Stimulated activated CD8-positive, alpha-beta memory T cell treated with anti-CD3 and anti-CD28 coated beads, Interleukin-7, amount 100 ng/mL, for 24 hours (primary cell): ENCODE measurements around the gene LRRK1.
"Not testable (repeated sequence)": the region's sequence is repeated elsewhere in the genome, so short reads cannot be mapped to it uniquely, and the experiment has no call there.

Experiments used
- DNase-seq: peaks from one replicate; pipeline ENCODE4 v3.0.0-alpha.2; 2020; ENCODE audit warnings: low read depth

The LRRK1 gene

DNA sequence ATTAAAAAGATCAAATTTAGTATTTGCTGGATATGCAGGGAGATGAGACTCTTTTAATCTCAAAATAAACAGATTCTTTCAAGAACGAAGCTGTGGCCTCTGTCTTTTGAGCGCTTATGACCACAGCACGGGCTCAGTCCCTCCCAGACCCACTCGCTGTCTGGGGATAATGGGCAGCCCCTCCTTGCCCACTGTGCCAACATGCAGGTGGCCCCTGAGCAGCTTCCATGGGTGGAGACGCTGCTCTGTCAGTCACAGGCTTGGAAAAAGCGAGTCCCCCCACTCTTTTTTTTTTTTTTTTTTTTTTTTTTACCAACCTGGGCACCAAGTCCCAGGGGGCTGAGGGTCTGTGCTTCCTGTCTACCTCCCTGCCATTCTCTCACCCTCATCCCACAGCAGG, 150.9 kb downstream of the LRRK1 start:
- DNase-seq = no peak

DNA sequence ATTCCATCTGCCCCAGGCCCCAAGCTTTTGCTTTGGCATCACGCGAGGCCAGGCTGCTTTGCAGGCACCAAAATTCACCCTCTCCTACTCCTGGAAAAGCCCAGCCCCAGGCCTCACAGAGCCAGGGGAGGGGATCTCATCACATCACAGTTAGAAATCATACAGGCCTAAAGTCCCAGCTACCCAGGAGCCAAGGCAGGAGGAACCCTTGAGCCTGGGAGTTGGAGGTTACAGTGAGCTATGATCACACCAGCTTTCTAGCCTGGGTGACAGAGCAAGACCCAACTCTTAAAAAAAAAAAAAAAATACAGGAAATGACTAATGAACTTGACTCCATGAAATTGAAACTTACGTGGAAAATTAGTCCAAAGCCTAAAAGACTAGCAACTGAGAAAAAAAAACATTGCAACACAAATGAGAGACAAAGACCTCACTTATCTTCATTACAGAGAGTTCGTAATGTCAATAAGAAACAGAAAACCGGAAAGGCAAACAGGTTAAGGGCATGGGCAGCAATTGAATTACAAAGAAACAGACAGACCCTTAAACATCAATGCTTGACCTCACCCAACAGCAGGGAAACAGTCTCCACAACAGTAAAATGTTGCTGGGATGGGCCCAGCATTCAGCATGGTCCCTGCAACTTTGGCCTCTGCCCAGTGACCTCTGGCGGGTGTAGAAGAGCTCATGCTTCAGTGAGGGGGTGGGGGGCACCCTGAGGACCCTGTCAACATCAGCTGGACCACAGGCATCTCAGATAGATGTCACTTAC, 151.5 kb downstream of the LRRK1 start:
- no peak for DNase-seq

DNA sequence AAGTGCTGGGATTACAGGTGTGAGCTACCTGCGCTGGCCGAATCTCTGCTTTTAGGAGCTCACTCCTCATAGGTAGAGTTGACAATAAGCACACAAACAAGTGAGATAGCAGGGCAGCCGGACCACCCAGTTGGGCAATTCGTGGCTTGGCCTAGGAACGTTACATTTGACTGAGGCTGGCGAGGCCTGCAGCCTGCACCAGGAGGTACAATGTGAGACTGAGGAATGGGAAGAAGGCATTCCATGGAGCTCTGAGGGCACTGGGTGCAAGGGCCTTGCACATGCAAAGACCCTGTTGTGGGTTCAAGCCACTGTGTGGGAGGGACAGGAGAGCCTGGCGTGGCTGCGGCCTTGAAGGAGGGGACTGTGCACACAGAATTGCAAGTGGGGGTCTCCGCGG, 152.5 kb downstream of the LRRK1 start:
- DNase-seq = no peak

DNA sequence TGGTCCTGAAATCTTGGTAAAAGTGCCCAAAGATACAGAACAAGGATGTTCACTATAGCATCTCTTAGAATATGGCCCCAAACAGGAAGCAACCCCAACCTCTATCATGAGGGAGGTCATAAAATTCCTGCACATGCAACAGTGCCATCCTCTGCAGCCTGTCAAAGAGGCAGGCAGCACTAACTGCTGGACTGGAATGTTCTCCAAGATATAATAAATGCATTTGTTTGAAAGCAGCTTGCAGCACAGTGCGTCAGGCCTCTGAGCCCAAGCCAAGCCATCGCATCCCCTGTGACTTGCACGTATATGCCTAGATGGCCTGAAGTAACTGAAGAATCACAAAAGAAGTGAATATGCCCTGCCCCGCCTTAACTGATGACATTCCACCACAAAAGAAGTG, 153.1 kb downstream of the LRRK1 start:
- not testable (repeated sequence) for DNase-seq

DNA sequence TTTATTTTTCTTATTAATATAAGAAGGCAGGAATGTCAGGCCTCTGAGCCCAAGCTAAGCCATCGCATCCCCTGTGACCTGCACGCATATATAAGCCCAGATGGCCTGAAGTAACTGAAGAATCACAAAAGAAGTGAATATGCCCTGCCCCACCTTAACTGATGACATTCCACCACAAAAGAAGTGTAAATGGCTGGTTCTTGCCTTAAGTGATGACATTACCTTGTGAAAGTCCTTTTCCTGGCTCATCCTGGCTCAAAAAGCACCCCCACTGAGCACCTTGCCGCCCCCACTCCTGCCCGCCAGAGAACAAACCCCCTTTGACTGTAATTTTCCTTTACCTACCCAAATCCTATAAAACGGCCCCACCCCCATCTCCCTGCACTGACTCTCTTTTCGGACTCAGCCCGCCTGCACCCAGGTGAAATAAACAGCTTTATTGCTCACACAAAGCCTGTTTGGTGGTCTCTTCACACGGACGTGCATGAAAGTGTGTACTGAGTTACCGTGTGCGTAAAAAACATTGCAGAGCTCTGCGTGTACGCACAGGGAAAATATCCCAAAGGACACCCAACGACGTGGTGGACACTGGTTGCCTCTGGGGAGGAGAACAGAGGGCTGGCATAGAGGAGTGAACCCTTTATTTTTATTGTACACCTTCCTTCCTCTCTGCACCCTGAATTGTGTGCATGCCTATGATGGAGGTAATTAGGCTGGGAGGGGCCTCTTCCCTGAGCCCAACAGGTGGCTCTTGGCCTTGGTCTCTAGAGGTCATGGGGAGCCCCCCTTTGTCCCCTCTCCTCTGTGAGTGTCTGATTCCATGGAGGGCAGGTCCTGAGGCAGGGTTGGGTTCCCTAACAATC, 158.9 kb downstream of the LRRK1 start:
- not testable (repeated sequence) for DNase-seq

DNA sequence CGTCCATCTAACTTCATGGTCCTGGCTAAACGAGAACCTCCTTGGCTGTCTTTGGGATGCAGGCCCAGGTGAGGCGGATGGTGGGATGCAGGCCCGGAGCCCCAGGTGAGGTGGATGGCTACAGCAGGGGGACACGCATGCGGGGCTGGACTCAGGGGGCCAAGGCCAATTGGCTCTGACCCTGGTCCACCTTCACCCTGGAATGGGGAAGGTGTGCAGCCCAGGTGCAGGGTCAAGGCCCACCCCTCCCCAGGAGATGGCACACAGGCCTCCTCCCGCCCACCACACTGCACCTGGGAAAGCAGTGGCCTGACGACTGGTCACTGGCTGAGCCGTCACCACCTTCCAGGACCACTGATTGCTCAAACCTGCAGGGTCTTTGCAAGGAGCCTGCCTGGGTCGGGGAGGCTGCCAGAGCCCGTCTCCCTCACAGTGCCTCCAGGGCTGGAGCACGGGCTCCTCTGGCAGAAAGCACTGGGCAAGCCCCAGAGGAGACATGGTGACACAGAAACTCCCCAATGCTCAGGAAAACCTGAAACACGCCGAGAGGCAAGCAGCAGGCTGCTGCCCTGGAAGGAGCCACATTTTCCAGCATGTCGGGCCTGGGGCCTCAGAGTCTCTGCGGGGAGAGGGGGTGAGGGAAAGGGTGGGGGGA, 159.6 kb downstream of the LRRK1 start:
- no peak for DNase-seq

DNA sequence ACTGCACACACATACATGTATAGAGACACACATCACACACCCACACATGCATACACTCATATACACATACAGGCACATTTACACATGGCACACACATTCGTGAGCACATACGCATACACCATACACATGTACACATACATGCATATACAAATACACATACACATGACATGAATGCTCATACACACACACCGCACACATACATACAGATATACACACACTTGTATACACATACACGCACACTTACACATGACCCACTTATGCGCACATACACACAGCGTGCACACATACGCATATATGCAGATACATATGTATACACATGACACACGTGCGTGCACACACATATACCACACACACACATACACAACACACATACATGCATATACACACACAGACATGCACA, 162.7 kb downstream of the LRRK1 start:
- DNase-seq = no peak

DNA sequence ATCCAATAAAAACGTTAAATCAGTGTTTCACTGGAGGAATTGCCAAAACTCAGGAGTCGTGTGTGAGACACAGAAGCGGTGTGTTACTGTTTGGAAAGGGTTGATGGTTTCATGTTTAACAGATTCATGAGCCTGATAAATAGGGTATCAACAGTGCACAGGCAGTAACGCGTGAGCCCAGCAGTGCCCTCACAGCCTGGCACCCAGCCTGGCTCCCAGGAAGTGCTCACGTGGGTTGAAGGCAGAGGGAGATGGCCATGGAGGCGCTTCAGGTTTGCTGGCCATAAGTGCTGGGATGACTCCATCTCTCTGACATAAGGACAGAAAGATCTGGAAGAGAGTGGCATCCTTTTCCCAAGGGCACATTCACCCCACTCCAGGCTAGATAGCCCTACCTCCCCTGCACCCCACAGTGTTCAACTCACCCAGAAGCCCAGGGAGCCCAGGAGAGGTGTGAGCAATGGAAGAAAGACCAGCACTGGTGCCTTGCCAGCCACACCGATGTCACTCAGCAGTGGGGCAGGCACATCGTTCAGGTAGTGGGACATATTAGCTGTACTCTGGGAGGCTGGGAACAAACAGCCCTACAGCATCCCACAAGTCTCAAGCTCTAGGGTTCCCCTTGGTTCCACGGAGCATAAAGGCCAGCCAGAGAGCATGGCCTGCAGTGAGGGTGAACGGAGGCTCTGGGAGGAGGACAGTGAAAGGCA, 164.3 kb downstream of the LRRK1 start:
- DNase-seq = no peak

DNA sequence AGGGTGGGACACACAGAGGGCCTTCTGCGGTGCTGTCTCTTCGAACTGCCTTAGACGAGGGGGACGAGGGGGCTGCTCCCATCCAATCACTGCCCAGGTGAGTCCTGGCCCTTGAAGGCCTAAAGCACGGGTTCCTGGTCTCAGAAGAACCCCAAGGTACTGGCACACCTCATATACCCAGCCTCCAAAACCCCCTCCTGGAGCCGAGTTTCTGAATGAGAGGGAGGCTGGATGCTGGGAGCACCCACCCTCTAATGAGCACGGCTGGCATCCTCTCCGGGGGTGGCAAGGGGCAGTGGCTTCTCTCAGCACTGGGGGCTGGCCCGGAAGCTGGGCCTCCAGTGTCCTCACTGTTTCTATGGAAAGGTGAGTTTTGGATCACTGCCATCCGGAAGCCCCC, 165.6 kb downstream of the LRRK1 start:
- DNase-seq = no peak

DNA sequence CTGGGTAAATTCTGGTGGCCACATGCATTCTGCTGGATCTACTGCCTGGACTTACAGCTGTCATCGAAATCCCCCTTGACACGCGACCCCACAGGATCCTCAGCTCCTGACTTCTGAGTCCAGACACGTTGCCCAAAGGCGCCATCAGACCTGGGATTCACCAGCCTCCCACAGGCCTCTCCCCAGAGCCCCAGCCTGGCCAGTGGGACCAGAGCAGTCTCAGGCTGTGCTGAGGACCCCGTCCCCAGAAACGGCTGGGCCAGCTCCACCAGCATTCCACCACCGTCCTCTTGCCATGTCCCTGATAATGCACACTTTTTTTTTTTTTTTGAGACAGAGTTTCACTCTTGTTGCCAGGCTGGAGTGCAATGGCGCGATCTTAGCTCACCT, 166.1 kb downstream of the LRRK1 start:
- no peak for DNase-seq

DNA sequence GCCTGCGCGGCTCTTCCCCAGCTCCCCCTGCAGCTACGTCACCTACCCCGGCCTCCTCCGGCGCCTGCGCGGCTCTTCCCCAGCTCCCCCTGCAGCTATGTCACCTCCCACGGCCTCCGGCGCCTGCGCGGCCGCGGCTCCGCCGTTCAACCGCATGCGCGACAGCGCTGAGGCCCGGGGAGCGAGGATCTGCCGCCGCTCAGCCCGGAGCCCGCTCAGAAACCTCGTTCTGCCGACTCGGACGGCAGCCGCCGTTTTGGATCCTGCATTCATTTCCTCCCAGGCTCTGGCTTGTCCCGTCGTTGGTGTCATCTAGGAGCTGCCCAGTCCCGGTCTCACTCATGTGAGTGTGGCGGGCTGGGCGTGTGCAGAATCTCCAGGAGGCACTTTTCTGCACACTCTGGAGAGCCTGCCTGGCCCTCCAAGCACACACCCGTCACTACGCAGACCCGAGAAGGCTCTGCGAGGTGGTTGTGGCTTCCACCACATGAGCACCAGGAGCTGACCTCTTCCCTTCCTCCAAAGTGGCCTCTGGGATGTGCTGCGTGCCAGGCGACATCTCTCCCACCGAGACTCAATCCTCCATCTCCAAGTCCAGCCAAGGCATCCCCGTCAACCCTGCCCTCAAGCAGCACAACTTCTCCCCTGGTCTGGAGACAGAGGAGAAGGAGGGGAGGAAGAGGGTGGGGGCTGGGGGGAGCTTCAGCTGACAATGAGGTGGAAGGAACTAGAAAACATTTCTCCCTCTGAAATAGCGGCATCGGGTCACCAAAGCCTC, 167.4 kb downstream of the LRRK1 start:
- no peak for DNase-seq

DNA sequence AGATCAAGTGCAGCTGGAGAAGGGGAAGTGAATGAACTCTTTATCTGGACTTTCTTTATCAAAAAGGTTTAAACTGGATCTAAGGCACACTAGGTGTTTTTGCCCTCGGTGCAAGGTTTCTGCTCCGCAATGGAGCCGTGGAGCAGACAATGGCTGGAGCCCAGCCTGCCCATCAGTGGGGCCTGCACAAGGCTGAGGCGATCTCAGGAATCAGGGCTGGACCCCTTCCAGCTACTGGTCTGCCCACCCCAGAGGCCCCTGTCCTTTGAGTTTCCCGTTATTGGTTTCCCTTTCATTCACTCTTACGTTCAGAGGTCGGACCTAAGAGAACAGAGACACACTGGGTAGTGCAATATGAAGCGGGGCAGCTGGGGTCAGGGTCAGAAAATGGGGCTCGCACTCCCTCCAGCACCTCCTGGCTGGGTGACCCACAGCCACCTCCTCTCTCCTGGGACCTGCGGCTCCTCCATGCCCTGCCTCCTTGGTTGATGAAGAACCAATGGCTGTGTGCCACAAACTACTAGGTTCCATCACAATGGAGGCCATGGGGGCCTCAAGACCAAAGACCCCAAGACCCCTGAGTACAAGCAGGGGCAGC, 168.1 kb downstream of the LRRK1 start:
- no peak for DNase-seq

DNA sequence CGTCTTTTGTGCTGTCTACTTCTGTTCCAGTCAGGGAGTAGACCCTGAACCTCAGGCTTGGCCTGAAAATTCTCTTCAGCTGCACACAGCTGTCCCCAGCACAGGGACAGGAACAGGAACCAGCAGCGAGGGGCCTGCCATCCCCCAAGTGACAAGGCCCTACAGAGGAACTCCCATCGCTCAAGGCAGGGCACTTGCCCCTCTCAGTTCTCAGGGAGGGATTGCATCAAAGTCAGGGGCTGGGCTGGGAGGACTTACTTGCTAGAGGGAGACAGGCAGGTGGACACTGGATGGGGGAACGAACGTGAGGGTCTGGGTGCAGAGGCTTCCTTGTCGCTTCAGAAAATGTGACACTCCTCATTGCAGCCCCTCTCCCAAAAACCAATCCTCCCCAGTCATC, 169.1 kb downstream of the LRRK1 start:
- no peak for DNase-seq

DNA sequence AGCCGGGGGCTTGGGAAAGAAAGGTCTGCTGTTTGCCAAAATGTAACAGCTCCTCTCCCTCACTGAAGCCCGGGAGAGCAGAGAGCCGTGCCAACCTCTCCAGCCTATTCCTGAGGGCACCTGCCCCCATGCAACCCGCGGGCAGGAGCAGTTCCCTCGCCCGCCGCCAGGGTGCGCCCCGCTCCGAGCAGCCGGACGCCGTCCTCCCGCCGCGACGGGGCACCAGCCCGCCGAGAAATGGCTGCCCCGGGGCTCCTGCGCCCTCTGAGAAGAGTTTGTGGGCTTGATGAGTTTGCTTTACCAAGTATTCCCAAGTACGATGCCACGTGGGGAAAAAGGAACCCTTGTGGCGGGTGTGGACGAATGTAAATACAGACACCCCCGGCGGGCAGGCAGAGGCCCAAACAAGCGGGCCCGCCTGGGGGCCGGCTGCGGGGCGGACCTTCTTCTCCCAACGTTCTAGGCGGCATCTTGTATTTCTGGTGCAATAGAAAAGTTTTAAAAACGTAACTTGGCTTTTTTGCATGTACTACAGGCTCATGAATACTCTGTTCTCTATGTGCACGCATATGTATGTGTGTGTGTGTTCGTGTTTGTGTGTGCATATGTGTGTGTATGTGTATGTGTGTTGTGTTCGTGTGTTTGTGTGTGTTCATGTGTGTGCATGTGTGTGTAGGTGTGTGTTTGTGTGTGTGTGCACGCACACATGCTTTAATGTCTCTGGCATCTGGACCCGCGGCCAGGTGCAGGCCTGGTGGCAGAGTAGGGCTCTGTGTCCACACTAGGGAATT, 169.8 kb downstream of the LRRK1 start:
- DNase-seq = peak; percentile 66

DNA sequence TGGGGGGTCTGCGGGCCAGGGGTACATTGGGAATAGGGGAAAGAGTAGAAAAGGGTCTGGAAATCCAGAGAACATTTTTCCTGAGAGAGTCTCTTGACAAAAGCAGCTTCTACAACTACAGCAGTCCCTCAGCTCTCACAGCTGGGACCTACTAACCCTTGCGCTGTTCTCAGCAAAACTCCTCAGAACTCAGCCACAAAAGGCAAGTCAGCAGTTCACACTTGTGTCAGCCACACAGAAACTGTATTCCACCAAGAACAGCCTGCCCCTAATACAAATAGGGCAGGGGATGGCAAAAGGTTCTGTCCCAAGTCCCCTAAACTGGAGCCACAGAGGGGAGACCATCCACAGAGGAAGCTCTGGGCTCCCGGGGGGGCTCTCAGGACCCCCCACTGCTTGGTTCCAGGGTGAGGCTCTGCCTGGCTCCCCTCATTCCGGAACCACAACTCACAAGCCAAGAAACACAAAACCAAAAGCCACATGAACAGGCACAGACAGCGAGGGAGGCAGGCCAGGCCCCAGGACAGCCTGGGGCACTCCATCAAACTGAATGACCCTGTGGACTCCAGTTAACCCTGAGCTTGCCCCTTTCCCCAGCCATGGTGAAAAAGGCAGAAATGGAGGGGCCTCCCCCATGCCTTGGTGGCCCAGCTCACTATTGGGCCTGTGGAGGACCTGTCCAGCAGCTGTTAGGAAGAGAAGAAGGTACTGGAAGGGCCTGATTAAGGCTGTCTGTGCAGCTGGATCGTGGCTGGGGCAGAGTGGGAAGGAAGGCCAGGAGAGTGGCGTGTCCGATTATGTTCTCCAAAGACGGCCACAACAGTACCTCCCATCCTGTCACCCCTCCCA, 170.6 kb downstream of the LRRK1 start:
- no peak for DNase-seq

DNA sequence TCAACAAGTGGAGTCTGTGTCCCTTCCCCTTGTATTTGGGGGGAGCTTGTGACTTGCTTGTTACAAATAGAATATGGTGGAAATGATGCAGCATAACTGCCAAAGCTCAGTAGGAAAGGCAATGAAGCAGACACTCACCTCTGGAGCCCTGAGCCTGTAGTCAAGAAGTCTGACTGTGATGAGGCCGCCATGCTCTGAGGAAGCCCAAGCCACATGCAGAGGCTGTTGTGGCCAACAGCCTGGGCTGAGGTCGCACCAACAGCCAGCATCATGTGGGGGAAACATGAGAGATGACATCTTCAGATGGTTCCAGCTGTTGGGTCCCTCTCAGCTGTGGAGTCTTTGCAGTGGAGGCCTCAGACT, 171.3 kb downstream of the LRRK1 start:
- no peak for DNase-seq

DNA sequence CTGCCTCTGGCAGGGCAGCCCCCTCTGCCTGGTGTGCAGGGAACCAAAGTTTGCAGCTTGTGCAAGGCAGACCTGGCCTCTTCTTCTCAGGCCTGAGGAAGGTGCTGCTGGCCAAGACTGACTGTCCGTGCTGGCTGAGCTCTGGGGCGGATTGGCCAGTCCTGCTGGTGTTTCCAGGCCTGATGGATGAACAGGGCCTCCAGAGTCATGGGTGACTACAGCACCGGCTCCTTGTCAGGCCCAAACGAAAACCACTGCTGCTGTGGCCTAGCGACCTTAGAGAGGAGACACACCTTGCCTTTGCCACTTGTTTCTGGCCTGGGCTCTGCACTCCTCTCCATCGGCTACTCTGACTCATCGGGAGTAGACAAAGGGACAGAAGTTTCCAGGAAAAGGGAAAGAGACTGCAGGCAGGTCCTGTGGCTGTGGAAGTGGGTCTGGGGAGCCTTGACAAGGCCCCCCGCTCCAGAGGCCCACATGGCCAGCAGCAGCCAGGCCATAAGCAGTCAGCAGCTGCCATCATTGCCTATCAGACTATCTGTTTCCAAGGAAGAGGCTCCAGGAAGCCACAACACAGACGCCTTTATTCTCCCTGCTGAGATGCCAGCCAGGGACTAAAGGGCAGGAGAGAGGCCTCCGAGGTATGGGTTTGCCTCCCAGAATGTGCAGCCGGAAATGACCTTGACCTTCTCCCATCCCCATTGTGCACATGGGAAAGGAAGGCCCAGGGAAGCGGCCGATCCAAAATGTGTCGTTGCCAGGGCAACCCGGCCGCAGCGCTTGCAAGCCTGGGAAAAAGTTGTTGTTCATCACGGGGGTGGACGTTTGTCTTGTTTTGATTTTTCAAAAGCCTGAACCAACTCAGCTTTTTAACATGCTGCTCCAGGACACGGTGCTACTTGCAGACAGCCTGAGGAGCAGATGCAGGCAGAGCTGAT, 172.2 kb downstream of the LRRK1 start:
- DNase-seq = no peak

DNA sequence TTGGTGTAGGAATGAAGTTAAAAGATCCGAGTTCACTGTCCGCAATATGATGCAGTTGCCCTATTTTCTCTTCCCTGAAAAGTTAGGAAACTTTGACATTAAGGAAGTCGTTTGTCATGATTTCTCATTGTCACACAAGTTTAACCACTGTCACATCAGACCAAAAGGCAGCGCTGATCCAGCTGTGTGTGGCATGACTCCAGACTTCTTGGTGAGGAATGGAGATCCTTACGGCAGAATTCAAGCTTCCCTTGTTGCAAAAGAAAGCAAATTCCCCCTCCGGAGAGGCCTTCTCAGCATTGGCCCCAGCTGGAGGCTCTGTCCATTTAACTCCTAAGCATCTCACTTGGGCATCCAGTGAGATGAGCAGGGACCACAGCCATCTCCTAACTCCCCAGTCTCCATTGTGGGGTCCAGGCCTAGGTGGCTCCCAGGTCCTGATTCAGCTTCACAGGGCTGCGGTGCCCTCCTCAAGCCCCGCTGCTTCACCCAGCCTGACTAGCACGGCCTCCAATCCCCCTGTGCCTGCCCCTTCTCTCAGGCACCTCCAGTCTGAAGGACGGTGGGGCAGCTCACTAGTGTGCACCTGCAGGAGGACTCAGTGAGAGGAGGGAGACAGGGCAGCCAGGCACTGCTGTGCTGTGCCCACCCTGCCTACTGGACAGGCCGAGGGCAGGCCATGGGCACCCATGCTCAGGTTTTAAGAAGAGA, 173.2 kb downstream of the LRRK1 start:
- DNase-seq = no peak
